Nephron (organoid): ENCODE results near the gene SMIM44.
"Not testable (repeated sequence)": the region's sequence is repeated elsewhere in the genome, so short reads cannot be mapped to it uniquely, and the experiment has no call there.

Experiments used
- H3K27ac Mint-ChIP-seq, 3 experiments: 2 replicates each; pipeline ENCODE4 v1.8.0; 2020; ENCODE audit warnings: mixed read lengths in 3 of 3, mild to moderate bottlenecking in 2 of 3, moderate library complexity in 1 of 3
- H3K27me3 Mint-ChIP-seq: 2 replicates; pipeline ENCODE4 v1.8.0; 2021; ENCODE audit warnings: low read depth, mild to moderate bottlenecking, moderate library complexity, mixed read lengths
- H3K36me3 Mint-ChIP-seq: 2 replicates; pipeline ENCODE4 v1.8.0; 2020; ENCODE audit warnings: low read depth, mixed read lengths
- H3K4me1 Mint-ChIP-seq: 2 replicates; pipeline ENCODE4 v1.8.0; 2020; ENCODE audit warnings: mixed read lengths
- H3K4me3 Mint-ChIP-seq, 3 experiments: 2 replicates each; pipeline ENCODE4 v1.8.0; 2020; ENCODE audit warnings: mild to moderate bottlenecking in 3 of 3, mixed read lengths in 3 of 3, moderate library complexity in 2 of 3
- H3K9me3 Mint-ChIP-seq: 2 replicates; pipeline ENCODE4 v1.8.0; 2020; ENCODE audit warnings: mixed read lengths
- CTCF ChIP-seq, 3 experiments: fragments of 200-600 bp; sonication (generic); IDR thresholded peaks; one replicate each; pipeline ENCODE4 v1.5.0; 2021; ENCODE audit warnings: antibody characterized with exemption in 3 of 3; ENCODE audit not compliant: unreplicated experiment in 3 of 3

Gene SMIM44

GRCh38 chr19:3509566-3509989, 26.3 kb upstream of the SMIM44 start:
- H3K27ac Mint-ChIP-seq = peak overlapping the region in 2 of 3 experiments; percentile 12 to 42
- TF ChIP-seq CTCF (IDR thresholded peaks at IDR 0.05; ENCODE audit: unreplicated experiment in 3 of 3) = no peak

GRCh38 chr19:3508771-3509535, 25.7 kb upstream of the SMIM44 start:
- Mint-ChIP-seq H3K36me3 (peaks cover 17% of the 10 kb centered on the region), H3K9me3 (no peaks in the 10 kb centered on the region), H3K4me1 (peaks cover 30% of the 10 kb centered on the region), H3K4me3 (peak overlapping the region; percentile 75 to 93 (median 81)), H3K27ac (peak overlapping the region in 2 of 3 experiments; percentile 12 to 42), H3K27me3 (no peaks in the 10 kb centered on the region)
- TF ChIP-seq CTCF (IDR thresholded peaks at IDR 0.05; ENCODE audit: unreplicated experiment in 3 of 3) = no peak

More at GRCh38 chr19:3509566-3509989, 26.3 kb upstream of the SMIM44 start:
- Mint-ChIP-seq H3K27me3 (no peaks in the 10 kb centered on the region), H3K36me3 (peaks cover 17% of the 10 kb centered on the region), H3K4me3 (peak overlapping the region; percentile 75 to 93 (median 81)), H3K4me1 (peaks cover 34% of the 10 kb centered on the region), H3K9me3 (no peaks in the 10 kb centered on the region)

- Mint-ChIP-seq H3K4me1 (peaks cover 26% of the 10 kb centered on the region), H3K36me3 (peaks cover 17% of the 10 kb centered on the region), H3K27ac (peak overlapping the region in 1 of 3 experiments; percentile 20), H3K4me3 (peak overlapping the region; percentile 93 to 96 (median 93))
- not testable (repeated sequence) for H3K9me3 Mint-ChIP-seq, H3K27me3 Mint-ChIP-seq
These were observed 24.9 kb upstream of the SMIM44 start for GRCh38 chr19:3508121-3508661.

DNA sequence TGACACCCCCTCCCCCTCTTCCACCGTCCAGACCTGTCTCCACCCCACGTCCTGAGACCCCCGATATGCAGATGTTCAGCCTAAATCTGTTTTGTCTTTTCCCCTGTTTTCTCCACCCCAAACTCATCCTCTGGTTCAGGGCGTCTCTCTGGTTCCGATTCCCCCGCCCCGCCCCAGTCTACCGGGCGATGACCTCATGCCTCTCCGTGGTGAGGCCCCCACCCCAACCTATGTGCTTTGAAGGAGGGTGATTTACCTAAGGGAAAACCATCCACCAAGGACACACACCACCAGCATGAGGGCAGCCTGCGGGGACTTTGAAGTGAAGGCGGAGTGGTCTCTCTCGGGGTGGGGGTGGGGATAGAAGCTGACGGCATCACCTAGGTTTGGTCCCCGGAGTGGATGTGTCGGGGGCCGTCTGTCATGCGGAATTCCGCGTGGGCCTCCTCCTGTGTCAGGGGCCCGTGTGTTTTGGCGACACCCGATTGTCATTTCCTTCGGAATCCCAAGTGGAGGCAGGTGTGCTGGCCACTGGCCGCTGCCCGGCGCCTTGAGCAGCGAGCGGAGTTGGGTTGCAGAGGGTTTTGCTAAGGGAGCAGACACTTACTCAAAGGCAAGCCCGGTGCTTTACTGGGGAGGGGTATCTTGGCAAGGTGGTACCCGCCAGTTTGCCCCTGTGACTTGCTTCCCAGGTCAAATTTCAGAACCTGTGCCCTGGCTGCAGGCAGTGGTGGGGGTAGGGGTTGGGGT, 24.3 kb upstream of the SMIM44 start:
- H3K27me3 Mint-ChIP-seq = no peaks in the 10 kb centered on the region
- H3K27ac Mint-ChIP-seq = peak overlapping the region; percentile 50 to 87 (median 86)
- peaks cover 26% of the 10 kb centered on the region for H3K4me1 Mint-ChIP-seq
- no peaks in the 10 kb centered on the region for H3K9me3 Mint-ChIP-seq
- H3K4me3 Mint-ChIP-seq = peak overlapping the region; percentile 93 to 96 (median 93)
- peaks cover 17% of the 10 kb centered on the region for H3K36me3 Mint-ChIP-seq
- no peak for TF ChIP-seq CTCF (IDR thresholded peaks at IDR 0.05; ENCODE audit: unreplicated experiment in 3 of 3)

- TF ChIP-seq CTCF (IDR thresholded peaks at IDR 0.05; ENCODE audit: unreplicated experiment in 3 of 3) = no peak
- Mint-ChIP-seq H3K36me3 (peaks cover 17% of the 10 kb centered on the region), H3K27me3 (no peaks in the 10 kb centered on the region), H3K9me3 (no peaks in the 10 kb centered on the region), H3K27ac (peak overlapping the region; percentile 50 to 87 (median 86)), H3K4me1 (peaks cover 26% of the 10 kb centered on the region), H3K4me3 (peak overlapping the region; percentile 93 to 96 (median 93))
These were observed 23.4 kb upstream of the SMIM44 start for GRCh38 chr19:3506384-3507340.
